CD4-positive, alpha-beta memory T cell (primary cell): ENCODE measurements around the gene CROCC2. TPM values are rescaled to one million over a fixed set of nuclear protein-coding genes. Genes with fewer than 3 reads are reported as not detected.

ENCODE experiments used
- CTCF ChIA-PET: fragments of 350-600 bp; sonication (Branson Sonifier 250); formaldehyde crosslinking; loops from one replicate; lab custom pipeline; 2021; ENCODE audit warnings: inconsistent platforms; ENCODE audit not compliant: partially characterized antibody; lab: Charles Lee
- POLR2A ChIA-PET: fragments of 350-600 bp; sonication (Branson Sonifier 250); formaldehyde crosslinking; loops from one replicate; lab custom pipeline; 2021; ENCODE audit not compliant: partially characterized antibody; lab: Charles Lee
- DNase-seq, 5 donors: peaks; one replicate each; pipeline versions ENCODE4 v3.0.0 to v3.0.0-alpha.2; 2020 to 2022; ENCODE audit warnings: mixed read lengths in 1 of 5
- H3K27ac ChIP-seq: one replicate; pipeline ENCODE4 v1.7.0; 2013; ENCODE audit warnings: low read depth, low read length
- H3K27me3 ChIP-seq: 2 replicates; pipeline ENCODE4 v1.7.0; 2013; ENCODE audit warnings: mild to moderate bottlenecking, low read length, moderate library complexity; ENCODE audit not compliant: insufficient read depth
- H3K36me3 ChIP-seq: 2 replicates; pipeline ENCODE4 v1.7.0; 2013; ENCODE audit warnings: mild to moderate bottlenecking, low read length, moderate library complexity; ENCODE audit not compliant: insufficient read depth
- H3K4me1 ChIP-seq: 2 replicates; pipeline ENCODE4 v1.7.0; 2013; ENCODE audit warnings: mild to moderate bottlenecking, low read length, moderate library complexity; ENCODE audit not compliant: insufficient read depth
- H3K4me3 ChIP-seq, 2 donors: one replicate each; pipeline ENCODE4 v1.7.0; 2013; ENCODE audit warnings: low read length in 2 of 2, mild to moderate bottlenecking in 1 of 2
- H3K9me3 ChIP-seq, 2 donors: one replicate each; pipeline ENCODE4 v1.7.0; 2013; ENCODE audit warnings: low read length in 2 of 2, control low read depth in 1 of 2; ENCODE audit not compliant: control insufficient read depth in 1 of 2
- H3K27ac Mint-ChIP-seq, 7 donors: one replicate each; pipeline ENCODE4 v1.8.0; 2020 to 2021; ENCODE audit warnings: mixed read lengths in 7 of 7, mild to moderate bottlenecking in 6 of 7, inconsistent platforms in 3 of 7, moderate library complexity in 3 of 7
- H3K27me3 Mint-ChIP-seq, 2 donors: one replicate each; pipeline ENCODE4 v1.8.0; 2020 to 2021; ENCODE audit warnings: mixed read lengths in 2 of 2
- H3K36me3 Mint-ChIP-seq, 2 donors: one replicate each; pipeline ENCODE4 v1.8.0; 2020 to 2021; ENCODE audit warnings: mixed read lengths in 2 of 2, inconsistent platforms in 1 of 2, mild to moderate bottlenecking in 1 of 2
- H3K4me1 Mint-ChIP-seq, 4 donors: one replicate each; pipeline ENCODE4 v1.8.0; 2020 to 2021; ENCODE audit warnings: mixed read lengths in 4 of 4, mild to moderate bottlenecking in 1 of 4
- H3K4me3 Mint-ChIP-seq, 8 donors: one replicate each; pipeline ENCODE4 v1.8.0; 2020 to 2021; ENCODE audit warnings: mixed read lengths in 8 of 8, mild to moderate bottlenecking in 7 of 8, moderate library complexity in 6 of 8, inconsistent platforms in 3 of 8
- H3K9me3 Mint-ChIP-seq, 8 donors: one replicate each; pipeline ENCODE4 v1.8.0; 2020 to 2021; ENCODE audit warnings: mixed read lengths in 8 of 8, mild to moderate bottlenecking in 5 of 8, inconsistent platforms in 3 of 8, moderate library complexity in 1 of 8
- intact Hi-C: fragments of 100-400 bp; cut with micrococcal nuclease; formaldehyde crosslinking; loops from one replicate; pipeline ENCODE4 v1.15.1; 2023
- polyA plus RNA-seq, 2 donors: library from polyadenylated mRNA; unstranded; fragments of 300-500 nt; fragmentation: Illumina TruSeq; gene quantifications; one replicate each; pipeline ENCODE4 v1.2.3, GENCODE V29; 2021
- total RNA-seq, 2 experiments: library from RNA; stranded (reverse); gene quantifications; one replicate each; pipeline ENCODE4 v1.2.3, GENCODE V29; 2021

CROCC2 gene
- total and polyA plus RNA-seq, 4 experiments from 2014 or later, result not detected

GRCh38 chr2:240933048-240933965 lies 27.2 kb downstream of the CROCC2 start:
- Mint-ChIP-seq H3K9me3 (peaks cover 0 to 24% (median 15%) of the 10 kb centered on the region in 8 donors), H3K4me1 (no peaks in the 10 kb centered on the region), H3K36me3 (peaks cover 0 to 3% of the 10 kb centered on the region in 2 donors), H3K27ac (no peak overlapping the region), H3K4me3 (no peak overlapping the region), H3K27me3 (peaks cover 3 to 6% of the 10 kb centered on the region in 2 donors)
- no peaks in the 10 kb centered on the region for H3K9me3 ChIP-seq
- no peaks in the 10 kb centered on the region for H3K4me1 ChIP-seq
- no peaks in the 10 kb centered on the region for H3K36me3 ChIP-seq
- ChIA-PET POLR2A (no interaction called here), CTCF (no interaction called here)
- DNase-seq, result no peak
- no peak overlapping the region for H3K27ac ChIP-seq
- H3K27me3 ChIP-seq, result no peaks in the 10 kb centered on the region
- intact Hi-C loops, result no loop called here
- H3K4me3 ChIP-seq, result no peak overlapping the region

- Mint-ChIP-seq H3K27ac (no peak overlapping the region), H3K36me3 (peaks cover 0 to 3% of the 10 kb centered on the region in 2 donors), H3K4me1 (no peaks in the 10 kb centered on the region), H3K27me3 (peaks cover under 1 to 3% of the 10 kb centered on the region in 2 donors), H3K9me3 (peaks cover 0 to 28% (median 17%) of the 10 kb centered on the region in 8 donors), H3K4me3 (no peak overlapping the region)
- no peak for DNase-seq
- Histone ChIP-seq H3K4me1 (no peaks in the 10 kb centered on the region), H3K27ac (no peak overlapping the region), H3K36me3 (no peaks in the 10 kb centered on the region), H3K27me3 (no peaks in the 10 kb centered on the region), H3K4me3 (no peak overlapping the region), H3K9me3 (no peaks in the 10 kb centered on the region)
- CTCF ChIA-PET, result no interaction called here
- POLR2A ChIA-PET, result no interaction called here
- intact Hi-C loops, result no loop called here
Observed at GRCh38 chr2:240933966-240934700, 28.0 kb downstream of the CROCC2 start.

- Mint-ChIP-seq H3K4me3 (no peak overlapping the region), H3K27ac (no peak overlapping the region), H3K4me1 (no peaks in the 10 kb centered on the region), H3K36me3 (peaks cover 0 to 3% of the 10 kb centered on the region in 2 donors), H3K27me3 (peaks cover 0 to 3% of the 10 kb centered on the region in 2 donors), H3K9me3 (peaks cover 0 to 30% (median 17%) of the 10 kb centered on the region in 8 donors)
- Histone ChIP-seq H3K4me1 (no peaks in the 10 kb centered on the region), H3K36me3 (no peaks in the 10 kb centered on the region), H3K27me3 (no peaks in the 10 kb centered on the region), H3K4me3 (no peak overlapping the region), H3K9me3 (no peaks in the 10 kb centered on the region), H3K27ac (no peak overlapping the region)
- DNase-seq, result no peak
- ChIA-PET POLR2A (no interaction called here), CTCF (no interaction called here)
- intact Hi-C loops, result no loop called here
Observed at GRCh38 chr2:240934701-240935102, 28.6 kb downstream of the CROCC2 start.

- H3K36me3 Mint-ChIP-seq, result peaks cover 0 to 3% of the 10 kb centered on the region in 2 donors
- no peak overlapping the region for H3K27ac Mint-ChIP-seq
- Histone ChIP-seq H3K27ac (no peak overlapping the region), H3K4me3 (no peak overlapping the region), H3K27me3 (no peaks in the 10 kb centered on the region), H3K9me3 (no peaks in the 10 kb centered on the region), H3K36me3 (no peaks in the 10 kb centered on the region), H3K4me1 (no peaks in the 10 kb centered on the region)
- H3K27me3 Mint-ChIP-seq, result peaks cover under 1 to 3% of the 10 kb centered on the region in 2 donors
- ChIA-PET CTCF (no interaction called here), POLR2A (no interaction called here)
- H3K4me3 Mint-ChIP-seq, result no peak overlapping the region
- intact Hi-C loops, result no loop called here
- DNase-seq, result no peak
- peaks cover 0 to 30% (median 17%) of the 10 kb centered on the region in 8 donors for H3K9me3 Mint-ChIP-seq
- no peaks in the 10 kb centered on the region for H3K4me1 Mint-ChIP-seq
Observed at GRCh38 chr2:240935103-240935876, 29.2 kb downstream of the CROCC2 start.

GRCh38 chr2:240936106-240936505 lies 30.0 kb downstream of the CROCC2 start:
- CTCF ChIA-PET, result no interaction called here
- no peaks in the 10 kb centered on the region for H3K27me3 ChIP-seq
- DNase-seq, result no peak
- H3K4me3 Mint-ChIP-seq, result no peak overlapping the region
- peaks cover 0 to 3% of the 10 kb centered on the region in 2 donors for H3K36me3 Mint-ChIP-seq
- H3K4me1 ChIP-seq, result no peaks in the 10 kb centered on the region
- H3K4me1 Mint-ChIP-seq, result no peaks in the 10 kb centered on the region
- peaks cover 5 to 7% of the 10 kb centered on the region in 2 donors for H3K27me3 Mint-ChIP-seq
- H3K27ac ChIP-seq, result no peak overlapping the region
- H3K9me3 Mint-ChIP-seq, result peaks cover 0 to 37% (median 19%) of the 10 kb centered on the region in 8 donors
- POLR2A ChIA-PET, result no interaction called here
- peak overlapping the region in 1 of 7 donors; percentile 47 for H3K27ac Mint-ChIP-seq
- no peak overlapping the region for H3K4me3 ChIP-seq
- H3K9me3 ChIP-seq, result no peaks in the 10 kb centered on the region
- intact Hi-C loops, result no loop called here
- H3K36me3 ChIP-seq, result no peaks in the 10 kb centered on the region

DNA sequence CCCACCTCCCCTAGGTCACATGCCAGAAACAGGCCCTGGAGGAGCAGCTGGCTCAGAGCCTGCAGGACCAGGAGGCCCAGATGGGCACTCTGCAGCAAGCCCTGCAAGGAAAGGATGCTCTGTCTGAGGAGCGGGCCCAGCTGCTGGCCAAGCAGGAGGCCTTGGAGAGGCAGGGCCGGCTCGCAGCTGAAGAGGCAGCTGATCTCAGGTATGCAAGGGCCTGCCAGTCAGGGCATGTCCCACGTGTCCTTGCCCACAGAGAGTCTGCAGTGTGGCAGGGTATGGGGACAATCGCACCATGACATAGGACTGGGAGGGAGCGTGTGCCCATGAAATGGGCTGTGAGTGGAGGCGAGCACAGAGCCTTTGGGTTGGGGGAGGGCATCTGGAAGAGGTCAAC lies 39.9 kb downstream of the CROCC2 start:
- POLR2A ChIA-PET, result no interaction called here
- no peaks in the 10 kb centered on the region for H3K27me3 ChIP-seq
- no peaks in the 10 kb centered on the region for H3K9me3 ChIP-seq
- Mint-ChIP-seq H3K27me3 (peaks cover 4 to 7% of the 10 kb centered on the region in 2 donors), H3K9me3 (peaks cover 0 to 13% (median 1%) of the 10 kb centered on the region in 8 donors), H3K4me3 (no peak overlapping the region), H3K36me3 (no peaks in the 10 kb centered on the region), H3K4me1 (no peaks in the 10 kb centered on the region), H3K27ac (no peak overlapping the region)
- H3K36me3 ChIP-seq, result no peaks in the 10 kb centered on the region
- CTCF ChIA-PET, result no interaction called here
- intact Hi-C loops, result no loop called here
- no peak for DNase-seq
- H3K4me1 ChIP-seq, result no peaks in the 10 kb centered on the region
- no peak overlapping the region for H3K27ac ChIP-seq
- no peak overlapping the region for H3K4me3 ChIP-seq

DNA sequence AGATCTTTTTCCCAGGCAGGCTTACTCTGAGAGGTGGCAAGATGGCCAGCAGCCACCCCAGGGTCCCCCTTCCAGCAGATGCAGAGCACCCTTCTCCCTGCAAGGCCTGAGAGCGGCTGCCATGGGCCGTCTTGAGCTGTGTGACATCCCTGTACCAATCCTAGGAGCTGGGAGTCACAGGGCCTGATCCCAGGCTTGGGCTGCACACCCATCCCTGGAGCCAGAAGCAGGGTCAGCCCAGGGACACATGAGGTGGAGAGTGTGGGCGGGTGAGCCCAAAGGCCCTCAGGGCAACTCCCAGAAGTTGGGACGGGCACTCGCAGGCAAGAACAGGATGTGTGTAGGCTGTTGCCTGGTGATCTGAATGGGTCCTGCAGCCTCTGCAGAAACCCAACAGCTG lies 40.5 kb downstream of the CROCC2 start:
- H3K27ac Mint-ChIP-seq, result no peak overlapping the region
- peaks cover 4 to 7% of the 10 kb centered on the region in 2 donors for H3K27me3 Mint-ChIP-seq
- H3K36me3 ChIP-seq, result no peaks in the 10 kb centered on the region
- DNase-seq, result no peak
- no peaks in the 10 kb centered on the region for H3K4me1 ChIP-seq
- intact Hi-C loops, result no loop called here
- no peak overlapping the region for H3K4me3 Mint-ChIP-seq
- H3K36me3 Mint-ChIP-seq, result no peaks in the 10 kb centered on the region
- POLR2A ChIA-PET, result no interaction called here
- H3K27me3 ChIP-seq, result no peaks in the 10 kb centered on the region
- no peak overlapping the region for H3K27ac ChIP-seq
- H3K9me3 ChIP-seq, result no peaks in the 10 kb centered on the region
- CTCF ChIA-PET, result no interaction called here
- no peaks in the 10 kb centered on the region for H3K4me1 Mint-ChIP-seq
- H3K9me3 Mint-ChIP-seq, result peaks cover 0 to 8% (median 0%) of the 10 kb centered on the region in 8 donors
- no peak overlapping the region for H3K4me3 ChIP-seq
